Activated CD8-positive, alpha-beta T cell treated with anti-CD3 and anti-CD28 coated beads for 36 hours (primary cell): ENCODE data around the gene SYT7. TPM values are rescaled to one million over a fixed set of nuclear protein-coding genes. Genes with fewer than 3 reads are reported as not detected.
A peak's percentile ranks its signal among the peaks of the same experiment; 100 is the strongest.

Experiments used
- ATAC-seq: fragments of 200-7000 bp; cut with Tn5 transposase; one replicate; pipeline ENCODE4 v1.10.0; 2021; ENCODE audit warnings: mild to moderate bottlenecking, moderate library complexity
- CTCF ChIA-PET: fragments of 350-600 bp; sonication (Branson Sonifier 250); formaldehyde crosslinking; loops from one replicate; lab custom pipeline; 2021; ENCODE audit warnings: antibody characterized with exemption; lab: Charles Lee
- POLR2A ChIA-PET: fragments of 350-600 bp; sonication (Branson Sonifier 250); formaldehyde crosslinking; loops from one replicate; lab custom pipeline; 2021; ENCODE audit warnings: antibody characterized with exemption; lab: Charles Lee
- DNase-seq: peaks from one replicate; pipeline ENCODE4 v3.0.0-alpha.2; 2020
- H3K27ac Mint-ChIP-seq: one replicate; pipeline ENCODE4 v1.8.0; 2021; ENCODE audit warnings: mild to moderate bottlenecking, mixed read lengths
- H3K27me3 Mint-ChIP-seq: one replicate; pipeline ENCODE4 v1.8.0; 2021; ENCODE audit warnings: mixed read lengths
- H3K36me3 Mint-ChIP-seq: one replicate; pipeline ENCODE4 v1.8.0; 2021; ENCODE audit warnings: low read depth, mixed read lengths
- H3K4me1 Mint-ChIP-seq: one replicate; pipeline ENCODE4 v1.8.0; 2021; ENCODE audit warnings: low read depth, mixed read lengths
- H3K4me3 Mint-ChIP-seq: one replicate; pipeline ENCODE4 v1.8.0; 2021; ENCODE audit warnings: mild to moderate bottlenecking, moderate library complexity, mixed read lengths
- H3K9me3 Mint-ChIP-seq: one replicate; pipeline ENCODE4 v1.8.0; 2021; ENCODE audit warnings: mixed read lengths
- intact Hi-C: fragments of 100-400 bp; cut with micrococcal nuclease; formaldehyde crosslinking; loops from one replicate; pipeline ENCODE4 v1.10.0; 2022
- total RNA-seq, 2 experiments: library from RNA; stranded (reverse); gene quantifications; one replicate each; pipeline ENCODE4 v1.2.3, GENCODE V29; 2021
- TF ChIP-seq, protein P1 (sequence below): fragments of 200-600 bp; IDR thresholded peaks from one replicate; pipeline ENCODE4 v1.8.0; 2022; ENCODE audit warnings: antibody characterized with exemption, mild to moderate bottlenecking

SYT7 gene
- total RNA-seq, 2 experiments from 2014 or later: not detected

DNA sequence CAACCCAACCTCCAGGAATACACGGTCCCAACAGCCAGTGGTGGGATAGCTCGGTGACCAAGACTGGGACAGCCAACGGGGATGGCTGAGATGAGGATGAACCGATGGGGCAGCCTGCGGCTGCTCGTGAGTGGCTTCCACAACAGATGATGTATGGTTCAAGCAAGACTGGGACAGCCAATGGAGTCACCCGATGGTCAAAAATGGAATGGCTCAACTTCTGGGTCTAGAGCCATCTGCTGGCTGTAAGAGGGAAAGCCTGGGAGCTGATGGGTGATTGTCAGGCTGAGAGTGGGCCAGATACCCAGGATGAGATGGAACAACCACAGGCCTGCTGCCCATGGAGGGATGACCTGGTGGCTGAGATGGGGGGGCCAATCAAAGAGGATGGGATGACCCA lies 35.5 kb downstream of the SYT7 start:
- no peak overlapping the region for H3K27ac Mint-ChIP-seq
- DNase-seq: no peak
- TF ChIP-seq, protein P1, sequence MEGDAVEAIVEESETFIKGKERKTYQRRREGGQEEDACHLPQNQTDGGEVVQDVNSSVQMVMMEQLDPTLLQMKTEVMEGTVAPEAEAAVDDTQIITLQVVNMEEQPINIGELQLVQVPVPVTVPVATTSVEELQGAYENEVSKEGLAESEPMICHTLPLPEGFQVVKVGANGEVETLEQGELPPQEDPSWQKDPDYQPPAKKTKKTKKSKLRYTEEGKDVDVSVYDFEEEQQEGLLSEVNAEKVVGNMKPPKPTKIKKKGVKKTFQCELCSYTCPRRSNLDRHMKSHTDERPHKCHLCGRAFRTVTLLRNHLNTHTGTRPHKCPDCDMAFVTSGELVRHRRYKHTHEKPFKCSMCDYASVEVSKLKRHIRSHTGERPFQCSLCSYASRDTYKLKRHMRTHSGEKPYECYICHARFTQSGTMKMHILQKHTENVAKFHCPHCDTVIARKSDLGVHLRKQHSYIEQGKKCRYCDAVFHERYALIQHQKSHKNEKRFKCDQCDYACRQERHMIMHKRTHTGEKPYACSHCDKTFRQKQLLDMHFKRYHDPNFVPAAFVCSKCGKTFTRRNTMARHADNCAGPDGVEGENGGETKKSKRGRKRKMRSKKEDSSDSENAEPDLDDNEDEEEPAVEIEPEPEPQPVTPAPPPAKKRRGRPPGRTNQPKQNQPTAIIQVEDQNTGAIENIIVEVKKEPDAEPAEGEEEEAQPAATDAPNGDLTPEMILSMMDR: no peak
- H3K9me3 Mint-ChIP-seq: no peaks in the 10 kb centered on the region
- ATAC-seq: peak; percentile 30
- intact Hi-C loops: no loop called here
- POLR2A ChIA-PET: no interaction called here
- CTCF ChIA-PET: interaction anchor here (0.8 to 1.6 kb wide), 11 partner anchors 14 to 138 kb away, joined by 3 to 7 read pairs (median 3); no protein-coding TSS in a partner anchor
- no peaks in the 10 kb centered on the region for H3K4me1 Mint-ChIP-seq
- H3K27me3 Mint-ChIP-seq: peaks cover 12% of the 10 kb centered on the region
- no peak overlapping the region for H3K4me3 Mint-ChIP-seq
- H3K36me3 Mint-ChIP-seq: no peaks in the 10 kb centered on the region

DNA sequence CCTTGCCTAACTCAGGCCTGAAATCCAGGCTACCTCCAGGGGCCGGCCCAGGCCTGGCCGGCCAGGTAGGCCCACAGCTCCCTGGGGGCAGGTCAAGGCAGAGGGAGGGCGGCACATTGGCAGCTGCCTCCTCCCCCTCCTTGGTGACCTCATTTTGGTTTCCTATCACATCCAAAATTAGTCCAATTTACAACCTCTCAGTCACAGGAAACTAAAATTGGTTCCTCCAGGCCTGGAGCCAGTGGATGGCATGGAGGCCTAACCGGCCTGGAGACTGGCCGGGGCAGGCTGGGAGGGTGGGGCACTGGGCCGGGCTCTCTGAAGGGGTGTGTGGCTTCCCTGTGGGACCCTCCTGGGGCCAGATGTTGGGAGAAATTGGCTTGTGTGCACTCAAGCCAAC lies 36.4 kb downstream of the SYT7 start:
- no peaks in the 10 kb centered on the region for H3K9me3 Mint-ChIP-seq
- no peak overlapping the region for H3K27ac Mint-ChIP-seq
- ChIA-PET POLR2A (no interaction called here), CTCF (interaction anchor here (1.0 to 1.6 kb wide), 7 partner anchors 12 to 139 kb away, joined by 3 to 7 read pairs (median 3); no protein-coding TSS in a partner anchor)
- intact Hi-C loops: no loop called here
- H3K27me3 Mint-ChIP-seq: peaks cover 16% of the 10 kb centered on the region
- DNase-seq: no peak
- TF ChIP-seq, protein P1: no peak
- no peaks in the 10 kb centered on the region for H3K36me3 Mint-ChIP-seq
- no peak overlapping the region for H3K4me3 Mint-ChIP-seq
- no peaks in the 10 kb centered on the region for H3K4me1 Mint-ChIP-seq
- ATAC-seq: no peak

DNA sequence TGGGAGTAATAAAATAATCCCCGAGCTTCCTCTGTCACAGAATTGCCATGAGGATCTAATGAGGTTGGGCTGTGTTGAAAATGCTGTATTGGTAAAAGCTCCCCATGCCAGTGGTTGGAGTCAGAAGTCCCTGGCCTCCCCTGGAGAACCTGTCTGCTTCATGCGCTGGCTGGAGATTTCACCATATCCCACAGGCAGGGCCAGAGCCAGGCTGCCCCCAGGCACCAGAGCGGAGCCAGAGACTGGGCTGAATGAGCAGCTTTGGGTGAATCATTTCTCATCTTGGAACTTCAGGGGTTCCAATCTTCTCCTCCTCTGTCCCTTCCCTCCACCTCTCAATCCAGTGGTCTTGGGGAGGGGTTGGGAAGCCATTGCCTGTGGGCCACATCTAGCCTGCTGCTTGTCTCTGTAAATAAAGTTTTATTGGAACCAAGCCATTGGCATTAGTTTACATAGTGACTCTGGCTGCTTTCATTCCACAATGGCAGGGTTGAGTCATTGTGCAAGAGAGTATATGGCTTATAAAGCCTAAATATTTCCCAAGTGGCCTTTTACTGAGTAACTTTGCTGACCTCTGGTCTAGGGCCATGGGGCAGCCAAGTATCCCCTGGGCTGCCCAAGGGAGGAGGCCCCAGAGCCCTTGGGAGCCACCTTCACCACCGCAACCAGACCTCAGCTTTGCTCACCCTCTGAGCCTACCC lies 37.1 kb downstream of the SYT7 start:
- no peak for DNase-seq
- intact Hi-C loops: no loop called here
- ATAC-seq: no peak
- H3K27ac Mint-ChIP-seq: no peak overlapping the region
- H3K27me3 Mint-ChIP-seq: peaks cover 16% of the 10 kb centered on the region
- TF ChIP-seq, protein P1: no peak
- H3K9me3 Mint-ChIP-seq: no peaks in the 10 kb centered on the region
- CTCF ChIA-PET: interaction anchor here (1.2 kb wide), 1 partner anchor 11 kb away, joined by 4 read pairs; no protein-coding TSS in a partner anchor
- no peaks in the 10 kb centered on the region for H3K4me1 Mint-ChIP-seq
- POLR2A ChIA-PET: no interaction called here
- H3K4me3 Mint-ChIP-seq: no peak overlapping the region
- H3K36me3 Mint-ChIP-seq: no peaks in the 10 kb centered on the region

- Mint-ChIP-seq H3K4me3 (no peak overlapping the region), H3K4me1 (no peaks in the 10 kb centered on the region), H3K27me3 (peaks cover 19% of the 10 kb centered on the region), H3K36me3 (no peaks in the 10 kb centered on the region), H3K27ac (no peak overlapping the region), H3K9me3 (no peaks in the 10 kb centered on the region)
- POLR2A ChIA-PET: no interaction called here
- DNase-seq (no peak), ATAC-seq (no peak)
- CTCF ChIA-PET: interaction anchor here (1.1 to 2.1 kb wide), 2 partner anchors 24 to 289 kb away, joined by 3 to 5 read pairs; no protein-coding TSS in a partner anchor
- TF ChIP-seq, protein P1: no peak
- intact Hi-C loops: no loop called here
Measured at GRCh38 chr11:61542705-61543104, 38.2 kb downstream of the SYT7 start.

- Mint-ChIP-seq H3K4me1 (no peaks in the 10 kb centered on the region), H3K4me3 (no peak overlapping the region), H3K36me3 (no peaks in the 10 kb centered on the region), H3K27ac (no peak overlapping the region), H3K9me3 (no peaks in the 10 kb centered on the region), H3K27me3 (peaks cover 19% of the 10 kb centered on the region)
- no peak for DNase-seq
- ChIA-PET CTCF (interaction anchor here (0.9 to 2.1 kb wide), 5 partner anchors 10 to 288 kb away, joined by 3 to 5 read pairs (median 4); no protein-coding TSS in a partner anchor), POLR2A (no interaction called here)
- intact Hi-C loops: no loop called here
- TF ChIP-seq, protein P1: no peak
- ATAC-seq: no peak
Measured at GRCh38 chr11:61542024-61542461, 38.8 kb downstream of the SYT7 start.
